Keratinocyte (primary cell): ENCODE data around the gene ATF1. TPM values are rescaled to one million over a fixed set of nuclear protein-coding genes. Genes with fewer than 3 reads are reported as not detected.
A peak's percentile ranks its signal among the peaks of the same experiment; 100 is the strongest.

ENCODE experiments used
- DNase-seq: peaks from one replicate; pipeline ENCODE4 v3.0.0-alpha.2; 2011; ENCODE audit warnings: low read depth, missing footprints, low spot score
- FAIRE-seq: peaks from 2 replicates; lab custom pipeline; 2011; peaks lifted over from hg19 to GRCh38; lab: Jason Lieb, UNC
- H2AFZ ChIP-seq: 2 replicates; pipeline ENCODE4 v1.6.0; 2012; ENCODE audit warnings: low read length, control low read depth, inconsistent platforms; ENCODE audit not compliant: control insufficient read depth
- H3K27ac ChIP-seq: 2 replicates; pipeline ENCODE4 v1.5.1; 2011; ENCODE audit warnings: low read length; ENCODE audit not compliant: control insufficient read depth, insufficient read depth
- H3K27me3 ChIP-seq: 3 replicates; pipeline ENCODE4 v1.6.0; 2011; ENCODE audit warnings: low read length; ENCODE audit not compliant: control insufficient read depth, insufficient read depth; ENCODE audit errors: extremely low read depth
- H3K36me3 ChIP-seq, 2 experiments: 2 replicates in 1 of 2; 3 replicates in 1 of 2; pipeline ENCODE4 v1.5.1; 2011; ENCODE audit warnings: low read length in 2 of 2, mild to moderate bottlenecking in 1 of 2; ENCODE audit not compliant: control insufficient read depth in 2 of 2, insufficient read depth in 2 of 2; ENCODE audit errors: extremely low read depth in 1 of 2
- H3K4me1 ChIP-seq: 3 replicates; pipeline ENCODE4 v1.5.1; 2011; ENCODE audit warnings: low read length; ENCODE audit not compliant: control insufficient read depth, insufficient read depth; ENCODE audit errors: extremely low read depth
- H3K4me2 ChIP-seq: 3 replicates; pipeline ENCODE4 v1.6.0; 2011; ENCODE audit warnings: low read depth, low read length; ENCODE audit not compliant: control insufficient read depth, insufficient read depth; ENCODE audit errors: extremely low read depth
- H3K4me3 ChIP-seq, 3 experiments: fragments of 200-600 bp in 1 of 3; sonication (generic) in 1 of 3; 2 replicates in 2 of 3; 3 replicates in 1 of 3; pipeline ENCODE4 v1.5.1; 2011 to 2016; ENCODE audit warnings: low read length in 3 of 3, mild to moderate bottlenecking in 3 of 3, control low read depth in 2 of 3, inconsistent platforms in 1 of 3, low read depth in 1 of 3, mixed read lengths in 1 of 3, mixed run types in 1 of 3, moderate library complexity in 1 of 3; ENCODE audit not compliant: control insufficient read depth in 2 of 3, insufficient read depth in 2 of 3; ENCODE audit errors: extremely low read depth in 1 of 3
- H3K79me2 ChIP-seq: 2 replicates; pipeline ENCODE4 v1.6.0; 2012; ENCODE audit warnings: low read length; ENCODE audit not compliant: control insufficient read depth, insufficient read depth
- H3K9ac ChIP-seq: 3 replicates; pipeline ENCODE4 v1.6.0; 2011; ENCODE audit warnings: low read length; ENCODE audit not compliant: control insufficient read depth, insufficient read depth; ENCODE audit errors: extremely low read depth
- H3K9me1 ChIP-seq: 3 replicates; pipeline ENCODE4 v1.6.0; 2011; ENCODE audit warnings: low read length; ENCODE audit not compliant: control insufficient read depth, insufficient read depth; ENCODE audit errors: extremely low read depth
- H3K9me3 ChIP-seq: 2 replicates; pipeline ENCODE4 v1.5.1; 2012; ENCODE audit warnings: low read depth, low read length; ENCODE audit not compliant: control insufficient read depth
- H4K20me1 ChIP-seq: 3 replicates; pipeline ENCODE4 v1.6.0; 2011; ENCODE audit warnings: low read length; ENCODE audit not compliant: control insufficient read depth, insufficient read depth; ENCODE audit errors: extremely low read depth
- CTCF ChIP-seq, 3 experiments: IDR thresholded peaks in 1 of 3; conservative IDR thresholded peaks in 1 of 3; optimal IDR thresholded peaks in 1 of 3; 2 replicates in 2 of 3; 3 replicates in 1 of 3; pipeline versions ENCODE3 to v1.5.1; 2011; ENCODE audit warnings: low read length in 3 of 3, mild to moderate bottlenecking in 3 of 3, moderate library complexity in 2 of 3, control low read depth in 1 of 3, inconsistent platforms in 1 of 3; ENCODE audit not compliant: insufficient read depth in 2 of 3; ENCODE audit errors: extremely low read depth in 1 of 3
- EZH2 ChIP-seq: IDR thresholded peaks from one replicate; pipeline ENCODE4 v1.6.1; 2012; ENCODE audit warnings: inconsistent platforms, mild to moderate bottlenecking, low read length, moderate library complexity
- dilution Hi-C: fragments of 300-500 bp; cut with MboI; formaldehyde crosslinking; loops from one replicate; pipeline ENCODE4 v1.7.0; 2020; ENCODE audit warnings: low sequenced_read_pairs; ENCODE audit not compliant: extremely low pct_ligation_motif_present
- polyA plus RNA-seq, 5 experiments: library from polyadenylated mRNA; depleted of rRNA in 3 of 5; stranded (reverse) in 3 of 5; stranded (forward) in 1 of 5; unstranded in 1 of 5; fragments of >200 nt; gene quantifications; 1 replicate in 1 of 5; 2 replicates in 3 of 5; 3 replicates in 1 of 5; pipeline versions ENCODE4 v1.2.1 to v1.2.3, GENCODE V29; 2011 to 2012; ENCODE audit warnings: missing spikeins in 2 of 5, low read depth in 1 of 5, low replicate concordance in 1 of 5

The ATF1 gene
- polyA plus RNA-seq, 1 donor (not counting 4 experiments of a cell fraction or from before 2014, with no cell fraction given) = 37.4 TPM

GRCh38 chr12:50841716-50842531 lies 78.0 kb downstream of the ATF1 start:
- dilution Hi-C loops = no loop called here
- DNase-seq = no peak
- FAIRE-seq = no peak
- Histone ChIP-seq H3K36me3 (no peaks in the 10 kb centered on the region), H3K27ac (no peak overlapping the region), H4K20me1 (no peaks in the 10 kb centered on the region), H3K79me2 (no peaks in the 10 kb centered on the region), H3K4me1 (peaks cover 9% of the 10 kb centered on the region), H3K9me1 (no peaks in the 10 kb centered on the region), H3K27me3 (no peaks in the 10 kb centered on the region), H2AFZ (no peak overlapping the region), H3K9me3 (peaks cover 2% of the 10 kb centered on the region), H3K4me2 (peak overlapping the region; percentile 88), H3K9ac (no peak overlapping the region), H3K4me3 (no peak overlapping the region)
- no peak for TF ChIP-seq CTCF (optimal IDR thresholded peaks at IDR 0.05 in 1 of 3, IDR thresholded peaks at IDR 0.05 in 1 of 3, conservative IDR thresholded peaks at IDR 0.05 in 1 of 3; ENCODE audit: extremely low read depth in 1 of 3, insufficient read depth in 2 of 3, low read length in 3 of 3)
- TF ChIP-seq EZH2 = no peak

- TF ChIP-seq CTCF (optimal IDR thresholded peaks at IDR 0.05 in 1 of 3, IDR thresholded peaks at IDR 0.05 in 1 of 3, conservative IDR thresholded peaks at IDR 0.05 in 1 of 3; ENCODE audit: extremely low read depth in 1 of 3, insufficient read depth in 2 of 3, low read length in 3 of 3) (peak; percentile 20 to 47 (median 34)), EZH2 (no peak)
- Histone ChIP-seq H3K36me3 (no peaks in the 10 kb centered on the region), H3K79me2 (no peaks in the 10 kb centered on the region), H3K9me1 (no peaks in the 10 kb centered on the region), H4K20me1 (no peaks in the 10 kb centered on the region), H3K27ac (no peak within 1 kb of the TSS), H3K4me2 (peak within 1 kb of the TSS; percentile 88), H3K4me1 (peaks cover 9% of the 10 kb centered on the region), H3K9me3 (peaks cover 2% of the 10 kb centered on the region), H3K27me3 (no peaks in the 10 kb centered on the region), H3K9ac (peak within 1 kb of the TSS; percentile 60), H2AFZ (peak within 1 kb of the TSS; percentile 95), H3K4me3 (peak within 1 kb of the TSS; percentile 35 to 67 (median 41))
- dilution Hi-C loops = no loop called here
- no peak for FAIRE-seq
- no peak for DNase-seq
Observed at GRCh38 chr12:50842637-50843493, 79.0 kb downstream of the ATF1 start, which contains the start of gene TMPRSS12. TMPRSS12 (plus strand) TSS chr12:50842926; CDS start chr12:50842965, 39 bp downstream.
